Osteocyte (in vitro differentiated cells): ENCODE data around the gene PCNT. TPM values are rescaled to one million over a fixed set of nuclear protein-coding genes. Genes with fewer than 3 reads are reported as not detected.

Experiments used
- DNase-seq: peaks from one replicate; pipeline ENCODE4 v3.0.0; 2021; ENCODE audit warnings: mixed read lengths; ENCODE audit not compliant: unreplicated experiment; ENCODE audit errors: extremely low spot score
- H3K27ac Mint-ChIP-seq: one replicate; pipeline ENCODE4 v1.8.0; 2021; ENCODE audit warnings: mild to moderate bottlenecking, mixed read lengths; ENCODE audit not compliant: unreplicated experiment
- H3K27me3 Mint-ChIP-seq: one replicate; pipeline ENCODE4 v1.8.0; 2021; ENCODE audit warnings: mixed read lengths; ENCODE audit not compliant: unreplicated experiment
- H3K36me3 Mint-ChIP-seq: one replicate; pipeline ENCODE4 v1.8.0; 2021; ENCODE audit warnings: mixed read lengths; ENCODE audit not compliant: unreplicated experiment
- H3K4me1 Mint-ChIP-seq: one replicate; pipeline ENCODE4 v1.8.0; 2021; ENCODE audit warnings: mixed read lengths; ENCODE audit not compliant: unreplicated experiment
- H3K4me3 Mint-ChIP-seq: one replicate; pipeline ENCODE4 v1.8.0; 2021; ENCODE audit warnings: mild to moderate bottlenecking, moderate library complexity, mixed read lengths; ENCODE audit not compliant: unreplicated experiment
- H3K9me3 Mint-ChIP-seq: one replicate; pipeline ENCODE4 v1.8.0; 2021; ENCODE audit warnings: mixed read lengths; ENCODE audit not compliant: unreplicated experiment
- CTCF ChIP-seq: fragments of 200-600 bp; sonication (generic); IDR thresholded peaks from 2 replicates; pipeline ENCODE4 v1.5.0; 2021; ENCODE audit warnings: antibody characterized with exemption, mild to moderate bottlenecking, moderate library complexity
- total RNA-seq: library from RNA; stranded (reverse); gene quantifications from 2 replicates; pipeline ENCODE4 v1.2.1, GENCODE V29; 2021

Gene PCNT
- total RNA-seq, 1 donor from 2014 or later = 38.9 TPM

GRCh38 chr21:46347203-46347550 is 23.2 kb downstream of the PCNT start:
- Mint-ChIP-seq H3K4me1 (no peaks in the 10 kb centered on the region), H3K36me3 (peaks cover 34% of the 10 kb centered on the region), H3K9me3 (no peaks in the 10 kb centered on the region), H3K4me3 (no peak overlapping the region), H3K27me3 (no peaks in the 10 kb centered on the region), H3K27ac (no peak overlapping the region)
- no peak for DNase-seq
- no peak for TF ChIP-seq CTCF

GRCh38 chr21:46347791-46348381 is 23.9 kb downstream of the PCNT start:
- Mint-ChIP-seq H3K27me3 (no peaks in the 10 kb centered on the region), H3K9me3 (no peaks in the 10 kb centered on the region), H3K36me3 (peaks cover 33% of the 10 kb centered on the region), H3K4me1 (no peaks in the 10 kb centered on the region), H3K27ac (no peak overlapping the region), H3K4me3 (no peak overlapping the region)
- no peak for DNase-seq
- TF ChIP-seq CTCF = no peak

GRCh38 chr21:46349134-46349760 is 25.3 kb downstream of the PCNT start:
- H3K36me3 Mint-ChIP-seq = peaks cover 34% of the 10 kb centered on the region
- H3K27me3 Mint-ChIP-seq = no peaks in the 10 kb centered on the region
- no peak for TF ChIP-seq CTCF
- H3K27ac Mint-ChIP-seq = no peak overlapping the region
- H3K4me1 Mint-ChIP-seq = no peaks in the 10 kb centered on the region
- no peak for DNase-seq
- no peaks in the 10 kb centered on the region for H3K9me3 Mint-ChIP-seq
- H3K4me3 Mint-ChIP-seq = no peak overlapping the region

GRCh38 chr21:46350571-46350970 is 26.6 kb downstream of the PCNT start:
- Mint-ChIP-seq H3K36me3 (peaks cover 34% of the 10 kb centered on the region), H3K27ac (no peak overlapping the region), H3K4me1 (no peaks in the 10 kb centered on the region), H3K27me3 (no peaks in the 10 kb centered on the region), H3K4me3 (no peak overlapping the region), H3K9me3 (no peaks in the 10 kb centered on the region)
- no peak for DNase-seq
- no peak for TF ChIP-seq CTCF

GRCh38 chr21:46350981-46351380 is 27.0 kb downstream of the PCNT start:
- TF ChIP-seq CTCF = no peak
- H3K4me1 Mint-ChIP-seq = no peaks in the 10 kb centered on the region
- H3K4me3 Mint-ChIP-seq = no peak overlapping the region
- no peaks in the 10 kb centered on the region for H3K27me3 Mint-ChIP-seq
- H3K27ac Mint-ChIP-seq = no peak overlapping the region
- peaks cover 32% of the 10 kb centered on the region for H3K36me3 Mint-ChIP-seq
- DNase-seq = no peak
- H3K9me3 Mint-ChIP-seq = no peaks in the 10 kb centered on the region
